Stimulated activated CD8-positive, alpha-beta memory T cell treated with anti-CD3 and anti-CD28 coated beads, Interleukin-4, amount 100 ng/mL, for 1 hour (primary cell): ENCODE data around the gene SUSD4.
"Not testable (repeated sequence)": the region's sequence is repeated elsewhere in the genome, so short reads cannot be mapped to it uniquely, and the experiment has no call there.

Experiments used
- DNase-seq, 2 donors: peaks; one replicate each; pipeline ENCODE4 v3.0.0-alpha.2; 2020; ENCODE audit warnings: low read depth in 2 of 2, low spot score in 1 of 2

The SUSD4 gene

GRCh38 chr1:223257856-223258550, 106.0 kb downstream of the SUSD4 start:
- DNase-seq = no peak

DNA sequence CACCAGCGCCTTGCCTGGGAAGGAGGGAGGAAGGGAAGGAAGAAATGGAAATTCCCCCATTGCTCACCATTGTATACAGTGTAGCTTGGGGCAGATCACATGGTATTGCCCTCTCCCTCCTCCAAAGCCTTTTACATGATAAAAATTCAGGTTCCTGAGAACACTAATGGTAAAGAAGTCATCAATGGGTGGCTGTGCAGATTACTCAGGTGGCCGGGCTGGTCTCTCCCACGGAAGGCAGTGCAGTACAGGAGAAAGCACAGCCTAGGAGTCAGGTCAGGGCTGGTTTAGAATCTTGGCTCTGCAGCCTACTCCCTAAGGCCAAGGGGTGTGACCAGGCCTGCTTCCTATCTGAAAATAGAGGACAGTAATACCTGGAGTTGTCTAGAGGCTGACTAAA, 107.9 kb downstream of the SUSD4 start:
- DNase-seq = no peak

DNA sequence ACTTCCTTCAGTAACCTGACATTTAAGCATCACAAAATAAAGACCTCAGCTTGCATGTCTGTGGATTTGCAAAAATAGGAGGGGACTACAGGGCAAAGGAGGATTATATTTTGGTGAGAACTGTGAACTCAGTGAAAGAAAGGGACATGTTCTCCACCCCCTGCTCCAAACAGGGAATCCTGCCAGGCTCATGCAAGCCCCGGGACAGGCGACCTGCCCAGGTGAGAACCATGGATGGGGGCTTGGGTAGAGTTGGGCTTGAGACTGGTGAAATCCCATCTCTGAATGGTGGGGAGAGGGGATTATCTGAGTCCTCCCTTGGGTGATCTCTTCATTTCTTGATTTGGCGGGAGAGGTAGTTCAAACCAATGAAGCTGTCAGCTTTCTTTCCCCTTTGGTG, 110.1 kb downstream of the SUSD4 start:
- DNase-seq = no peak

DNA sequence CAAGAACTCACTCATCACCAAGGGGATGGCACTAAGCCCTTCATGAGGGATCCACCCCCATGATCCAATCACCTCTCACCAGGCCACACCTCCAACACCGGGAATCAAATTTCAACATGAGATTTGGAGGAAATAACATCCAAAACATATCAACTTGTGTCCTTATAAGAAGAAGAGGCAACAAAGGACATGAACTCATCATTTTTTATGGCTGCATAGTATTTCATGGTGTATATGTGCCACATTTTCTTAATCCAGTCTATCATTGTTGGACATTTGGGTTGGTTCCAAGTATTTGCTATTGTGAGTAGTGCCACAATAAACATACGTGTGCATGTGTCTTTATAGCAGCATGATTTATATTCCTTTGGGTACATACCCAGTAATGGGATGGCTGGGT, 112.6 kb downstream of the SUSD4 start:
- DNase-seq = not testable (repeated sequence)

DNA sequence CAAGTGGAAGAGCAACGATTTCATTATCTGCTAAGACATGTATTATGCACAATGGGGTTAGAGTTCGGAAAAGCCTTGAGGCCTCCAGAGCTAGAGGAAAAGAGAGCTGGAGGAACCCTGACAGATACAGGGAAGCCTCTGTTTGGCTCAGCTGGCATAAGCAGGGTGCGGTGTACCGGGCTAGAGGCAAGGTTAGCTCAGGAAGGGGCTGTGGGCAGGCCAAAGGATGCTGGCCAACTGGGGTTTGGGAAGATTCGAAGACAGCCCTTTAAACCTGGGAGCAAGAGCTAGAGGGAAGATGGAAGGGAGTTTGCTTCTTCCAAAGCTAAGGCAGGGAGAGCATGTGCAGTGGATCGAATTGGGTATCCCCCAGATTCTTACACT, 113.4 kb downstream of the SUSD4 start:
- no peak for DNase-seq

- no peak for DNase-seq
Observed at GRCh38 chr1:223249854-223250631, 113.9 kb downstream of the SUSD4 start.

- no peak for DNase-seq
Observed at GRCh38 chr1:223248770-223249140, 115.2 kb downstream of the SUSD4 start.

DNA sequence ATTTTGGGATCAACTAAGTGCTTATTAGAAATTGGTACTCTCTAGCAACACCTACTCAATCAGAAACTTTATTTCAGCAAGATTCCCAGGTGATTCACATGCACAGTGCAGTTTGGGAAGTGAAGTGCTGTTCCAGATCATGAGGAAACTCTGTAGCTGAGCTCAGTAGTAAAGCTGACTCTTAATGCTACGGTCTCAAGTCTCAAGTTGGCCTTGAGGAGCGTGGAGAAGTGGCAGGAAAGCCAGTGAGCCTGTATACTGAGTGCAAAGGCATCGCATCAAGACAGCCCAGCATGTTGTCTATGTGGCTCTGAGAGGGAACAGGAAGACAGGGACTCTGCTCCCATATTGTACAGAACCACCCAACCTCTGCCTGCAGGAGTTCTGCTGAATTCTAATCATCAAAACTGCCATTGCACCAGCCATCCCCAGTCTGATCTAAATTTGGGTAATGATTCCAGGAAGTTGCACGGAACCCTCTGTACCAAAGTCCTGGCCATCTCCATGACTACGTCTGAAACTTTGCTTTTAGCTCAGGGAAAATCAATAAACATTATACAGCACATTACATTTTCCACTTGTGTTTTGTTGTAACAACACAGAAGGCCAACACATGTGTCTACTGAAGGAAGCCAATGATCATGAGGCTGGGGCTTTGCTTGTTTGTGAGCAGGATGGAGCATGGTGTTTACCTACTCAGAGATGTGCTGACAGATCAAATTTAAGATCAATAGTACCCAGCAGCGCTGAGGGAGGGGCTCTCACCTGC, 115.8 kb downstream of the SUSD4 start:
- DNase-seq = no peak

DNA sequence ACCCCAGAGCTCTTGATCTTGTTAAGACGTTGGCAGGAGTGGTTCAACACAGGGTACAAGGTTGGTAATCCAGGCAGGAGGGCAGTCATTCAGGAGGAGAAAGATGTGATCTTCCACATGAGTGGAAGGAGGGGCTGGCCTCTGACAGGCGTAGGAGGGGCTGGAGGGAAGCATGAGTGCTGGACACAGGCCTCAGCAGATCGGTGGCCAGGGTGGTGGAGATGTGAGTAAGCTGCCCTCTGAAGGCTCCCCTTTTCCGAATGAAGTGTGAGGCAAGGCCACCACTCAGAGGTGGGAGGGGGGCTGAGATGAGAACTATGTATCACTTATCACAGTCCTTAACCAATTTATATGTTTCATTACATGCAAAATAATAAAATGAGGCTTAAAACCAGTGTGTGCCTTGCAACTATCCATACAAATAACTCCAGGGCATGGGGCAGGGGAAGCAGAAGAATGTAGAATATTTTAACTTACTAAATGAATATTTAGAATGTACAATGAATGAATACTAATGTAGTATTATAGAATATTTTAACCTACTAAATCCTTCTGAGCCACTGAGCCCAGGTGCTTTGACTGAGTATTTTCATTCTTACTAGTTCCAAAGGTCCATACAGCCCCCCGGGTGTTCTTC, 117.4 kb downstream of the SUSD4 start:
- DNase-seq = no peak

DNA sequence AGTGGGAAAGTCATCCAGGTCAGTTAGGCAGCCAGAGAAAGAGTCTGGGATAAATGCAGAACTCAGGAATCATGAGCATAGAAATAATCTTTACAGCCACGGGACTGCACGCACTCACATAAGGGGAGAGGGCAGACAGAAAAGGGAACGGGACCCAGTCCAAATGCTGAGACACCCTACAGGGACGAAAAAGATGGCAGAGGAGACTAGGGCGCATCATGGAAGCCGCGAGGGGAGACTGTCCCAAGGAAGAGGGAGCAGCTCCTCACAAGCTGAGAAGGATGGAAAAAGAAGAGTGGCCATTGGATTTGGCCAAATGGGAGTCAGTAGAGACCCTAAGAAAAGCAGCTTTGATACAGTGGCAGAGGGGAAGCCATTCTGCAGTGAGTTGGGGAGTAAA, 118.0 kb downstream of the SUSD4 start:
- DNase-seq = no peak

DNA sequence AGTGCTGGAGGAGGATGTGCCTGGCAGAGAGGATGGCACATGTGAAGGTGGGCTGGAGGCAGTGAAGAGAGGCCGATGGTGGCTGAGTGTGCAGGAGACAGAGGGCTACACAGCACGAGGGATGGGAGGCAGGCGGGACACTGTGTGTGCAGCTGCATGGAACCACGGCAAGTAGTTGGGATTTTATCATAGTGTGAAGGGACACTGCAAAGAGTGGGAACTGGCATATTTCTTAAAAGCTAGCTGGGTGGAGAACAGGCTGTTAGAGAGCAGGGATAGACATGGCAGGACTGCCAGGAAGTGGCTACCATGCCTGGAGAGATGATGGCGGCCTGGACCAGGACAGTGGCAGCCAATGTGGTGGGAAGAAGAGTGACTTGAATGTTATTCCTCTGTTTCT, 118.6 kb downstream of the SUSD4 start:
- no peak for DNase-seq

- no peak for DNase-seq
Observed at GRCh38 chr1:223244366-223245103, 119.4 kb downstream of the SUSD4 start.

- DNase-seq = no peak
Observed at GRCh38 chr1:223243441-223244050, 120.4 kb downstream of the SUSD4 start.

GRCh38 chr1:223242971-223243370, 121.0 kb downstream of the SUSD4 start:
- DNase-seq = no peak

DNA sequence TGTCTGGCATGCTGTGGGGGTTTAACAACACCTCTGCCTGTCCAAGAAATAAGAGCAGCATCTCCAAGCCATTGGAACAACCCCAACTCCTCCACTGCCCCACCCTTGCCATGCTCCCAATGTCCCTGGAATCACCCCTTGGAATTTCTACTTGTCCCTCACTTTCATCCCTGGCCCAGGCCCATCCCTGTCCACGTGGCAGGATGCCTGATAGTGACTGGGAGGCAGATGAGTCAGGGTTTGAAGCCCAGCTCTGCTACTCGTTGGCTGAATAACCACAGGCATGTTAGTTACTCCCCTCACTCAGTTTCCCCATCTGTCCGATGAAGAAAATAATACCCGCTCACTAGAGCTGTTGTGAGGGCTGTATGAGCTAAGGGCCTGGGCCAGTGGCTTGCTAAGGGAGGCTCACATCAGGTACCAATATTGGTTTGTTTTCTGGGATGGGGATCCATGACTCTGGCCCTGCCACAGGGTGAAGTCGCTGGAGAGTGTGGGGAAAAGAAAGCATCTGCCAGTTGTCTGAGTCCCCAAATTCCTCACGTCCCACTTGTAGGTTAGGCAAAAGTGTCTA, 121.5 kb downstream of the SUSD4 start:
- DNase-seq = no peak

DNA sequence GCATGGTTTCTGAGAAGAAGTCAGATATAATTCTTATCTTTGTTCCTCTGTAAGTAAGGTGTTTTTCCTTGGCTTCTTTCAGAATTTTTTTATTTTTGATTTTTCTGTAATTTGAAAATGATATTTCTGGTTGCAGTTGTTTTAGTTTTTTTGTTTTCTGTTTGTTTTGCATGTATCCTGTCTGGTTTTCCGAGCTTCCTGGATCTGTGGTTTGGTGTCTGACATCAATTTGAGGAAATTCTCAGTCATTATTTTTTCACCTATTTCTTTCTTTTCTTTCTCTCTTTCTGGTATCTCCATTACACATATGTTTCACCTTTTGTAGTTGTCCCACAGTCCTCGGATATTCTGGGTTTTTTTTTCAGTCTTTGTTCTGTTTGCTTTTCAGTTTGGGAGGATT, 123.9 kb downstream of the SUSD4 start:
- no peak for DNase-seq

DNA sequence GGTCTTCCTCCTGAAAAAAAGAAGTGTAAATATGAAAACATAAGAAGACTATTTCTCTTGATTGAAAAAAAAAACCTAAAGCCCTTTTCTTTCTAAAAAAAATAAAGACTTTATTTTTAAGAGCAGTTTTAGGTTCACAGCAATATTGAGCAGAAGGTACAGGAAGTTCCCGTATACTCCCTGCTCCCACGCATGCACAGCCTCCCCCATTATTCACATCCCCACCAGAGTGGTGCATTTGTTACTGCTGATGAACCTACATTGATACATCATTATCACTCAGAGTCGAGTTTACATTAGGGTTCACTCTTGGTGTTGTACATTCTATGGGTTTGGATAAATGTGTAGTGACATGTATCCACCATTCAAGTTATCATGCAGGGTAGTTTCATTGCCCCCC, 128.9 kb downstream of the SUSD4 start:
- no peak for DNase-seq

DNA sequence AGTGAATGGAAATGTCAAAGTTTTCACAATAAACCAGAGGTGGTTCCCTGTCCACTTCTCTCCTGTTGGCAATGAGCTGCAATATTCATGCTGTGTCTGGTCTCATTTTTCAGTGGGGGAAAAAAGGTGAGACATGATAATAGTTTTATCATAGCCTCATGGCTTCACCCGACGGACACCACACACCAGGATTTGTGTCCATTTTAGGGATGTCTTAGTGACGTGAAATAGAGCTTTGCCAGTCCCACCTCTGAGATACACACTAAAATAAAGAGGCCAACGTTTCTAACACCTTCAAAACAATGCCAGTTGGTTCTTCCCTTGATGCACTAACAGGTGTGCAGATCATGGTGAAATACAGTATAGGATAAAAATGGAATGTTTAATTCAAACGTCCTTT, 129.4 kb downstream of the SUSD4 start:
- DNase-seq = no peak

GRCh38 chr1:223234170-223234514, 129.8 kb downstream of the SUSD4 start:
- no peak for DNase-seq

DNA sequence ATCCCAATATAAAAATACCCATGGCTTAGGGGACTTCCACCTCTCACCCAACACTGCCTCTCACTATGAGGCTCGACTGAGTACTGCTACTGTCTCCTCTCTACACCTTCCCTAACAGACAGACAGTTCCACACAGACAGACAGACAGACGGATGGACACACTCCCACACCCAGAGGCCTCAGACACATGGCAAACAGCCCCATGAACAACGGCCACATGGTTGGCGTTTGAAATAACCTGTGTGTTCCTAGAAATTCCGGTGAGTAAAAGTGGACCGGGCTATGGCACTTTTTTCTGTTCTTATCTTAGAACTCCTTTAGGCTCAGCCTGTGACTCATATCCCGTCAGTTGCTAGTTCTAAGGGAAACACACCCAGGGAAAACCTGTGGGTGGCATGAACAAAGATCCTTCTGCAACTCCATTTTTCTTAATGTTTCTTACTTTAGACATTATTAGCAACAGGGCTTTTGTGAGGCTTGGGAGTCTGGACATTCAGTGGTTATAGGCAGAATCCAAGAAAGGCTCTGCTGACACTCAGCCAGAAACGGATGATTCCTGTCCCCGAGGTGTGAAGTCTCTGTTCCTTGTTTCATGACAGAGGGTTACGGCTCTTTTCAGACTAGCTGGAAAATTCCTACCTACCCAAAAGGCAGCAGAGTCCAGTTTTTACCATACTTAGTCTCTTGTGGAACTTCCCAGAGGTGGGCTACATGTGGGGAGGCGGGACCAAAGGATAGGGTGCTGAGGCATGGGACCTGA, 130.4 kb downstream of the SUSD4 start:
- DNase-seq = no peak
